Measurements from ENCODE around the gene FAM149A. TPM values are rescaled to one million over a fixed set of nuclear protein-coding genes. Genes with fewer than 3 reads are reported as not detected.

FAM149A gene
- total RNA-seq = 40.5 TPM

DNA sequence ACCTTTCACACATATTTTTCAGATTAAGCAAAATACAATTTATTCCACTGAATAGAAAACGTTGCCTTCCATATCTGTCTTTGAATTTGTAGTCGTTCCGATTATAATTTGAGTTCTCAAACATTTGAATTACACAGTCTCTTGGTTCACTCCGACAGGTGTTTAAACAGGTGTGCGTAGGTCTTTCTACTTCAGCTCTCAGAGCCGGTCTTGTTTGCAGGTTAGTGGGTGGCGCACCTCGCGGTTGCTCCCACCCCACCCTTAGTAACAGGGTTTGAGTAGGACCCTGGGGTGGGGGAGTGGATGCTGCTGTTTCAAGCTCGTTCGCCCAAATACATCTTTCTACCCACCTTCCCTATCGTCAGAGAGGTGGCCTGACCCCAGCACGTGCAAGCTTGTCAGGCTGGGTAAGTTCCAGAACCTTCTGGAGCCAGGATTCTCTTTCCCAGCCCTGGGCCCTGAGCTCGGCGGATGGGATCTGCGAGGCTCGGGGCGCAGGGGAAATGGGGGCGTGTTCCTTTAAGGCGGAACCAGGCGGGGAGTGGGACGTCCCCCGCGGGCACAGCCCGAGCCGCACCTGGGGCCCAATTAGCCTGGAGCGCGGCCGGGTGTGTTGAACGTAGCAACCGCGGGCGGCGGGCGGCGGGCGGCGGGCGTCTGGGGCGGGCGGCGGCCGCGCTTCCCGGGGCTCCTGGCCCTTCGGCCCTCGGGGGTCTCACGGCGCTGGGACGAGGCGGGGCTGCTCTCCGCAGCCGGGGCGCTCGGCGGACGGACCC lies at the start of gene FAM149A:
Gene FAM149A, plus strand, starts transcription at position 591 of the 776 bp plus-strand sequence.
- peak; percentile 69 for DNase-seq (ENCODE audit: low spot score)

DNA sequence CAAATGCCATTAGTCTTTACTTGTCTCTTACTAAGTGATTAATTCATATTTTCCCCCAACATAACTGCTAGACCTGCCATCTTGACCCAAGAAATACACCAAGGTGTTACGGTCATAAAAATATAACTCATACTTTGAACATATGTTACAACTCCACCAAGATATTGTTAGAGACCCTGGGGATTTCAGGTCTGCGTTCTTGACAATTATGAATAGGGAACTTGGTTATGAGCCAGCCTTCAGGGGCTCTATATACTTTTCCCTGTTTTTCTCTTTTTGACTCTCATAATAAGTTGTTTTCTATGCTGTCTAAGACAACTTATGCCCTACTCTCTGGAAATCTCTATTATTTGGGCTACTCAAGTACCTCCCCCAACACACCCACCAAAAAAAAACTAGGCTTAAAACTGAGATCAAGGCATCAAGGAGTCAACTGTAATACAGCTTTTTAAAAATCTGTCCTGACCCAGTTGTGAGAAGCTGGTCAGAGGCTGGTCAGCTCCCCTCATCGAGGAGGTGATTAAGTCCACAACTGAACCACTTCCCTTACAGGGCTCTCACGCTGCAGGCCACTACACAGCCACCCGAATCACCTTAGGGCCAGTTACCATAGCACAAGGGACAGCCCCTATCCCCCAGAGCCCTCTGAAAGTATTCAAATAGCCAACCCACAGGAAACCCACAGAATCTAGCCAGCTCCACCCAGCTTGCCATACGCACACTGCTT lies 46.1 kb upstream of the FAM149A start:
- DNase-seq (ENCODE audit: low spot score) = no peak

GRCh38 chr4:186058980-186059316 lies 45.6 kb upstream of the FAM149A start:
- no peak for DNase-seq (ENCODE audit: low spot score)

DNA sequence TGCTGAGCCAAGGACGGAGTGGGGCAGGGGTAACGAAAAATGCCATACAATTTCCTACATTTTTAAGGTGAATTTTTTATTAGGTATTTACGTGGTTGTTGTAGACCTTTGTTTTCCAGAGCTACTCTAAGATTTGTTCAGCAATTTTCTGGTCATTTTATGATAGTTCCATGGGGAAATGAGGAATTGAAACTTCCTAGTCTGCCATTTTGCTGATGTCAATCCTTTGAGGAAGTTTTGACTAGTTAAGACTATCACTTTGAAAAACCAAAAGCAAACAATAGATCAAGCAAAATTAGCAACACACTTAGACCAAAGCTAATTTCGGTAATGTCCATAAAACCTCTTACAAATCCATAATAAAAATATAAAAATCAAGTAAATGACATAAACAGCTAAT lies 42.6 kb upstream of the FAM149A start:
- no peak for DNase-seq (ENCODE audit: low spot score)

DNA sequence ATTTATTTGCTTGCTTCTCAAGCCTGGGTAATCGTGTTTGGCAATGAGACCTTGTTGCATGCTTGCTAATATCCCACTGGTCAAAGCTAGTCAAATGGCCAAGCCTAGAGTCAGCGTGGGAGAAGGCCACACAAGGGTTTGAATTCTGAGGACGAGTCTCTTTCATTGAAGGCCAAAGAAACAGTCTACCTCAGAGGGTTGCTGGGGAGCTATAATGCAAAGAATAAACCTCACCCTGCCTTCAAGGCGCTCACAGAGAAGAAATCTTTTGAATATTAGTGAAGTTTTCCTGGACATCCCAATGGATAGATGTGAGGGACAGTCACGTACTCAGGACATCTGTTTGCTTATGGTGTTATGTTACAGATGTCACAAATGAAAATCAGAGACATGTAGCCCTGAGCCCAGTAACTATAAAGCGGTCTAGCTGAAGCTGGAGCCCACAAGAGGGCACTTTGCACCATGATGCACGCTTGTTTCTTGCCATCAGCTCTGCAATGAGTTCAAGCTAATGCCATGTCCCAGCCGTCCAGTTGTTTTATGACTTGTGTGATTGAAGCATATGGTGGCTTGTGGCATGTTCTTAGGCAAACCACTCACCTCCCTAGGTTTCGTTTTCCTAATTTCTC lies 36.6 kb upstream of the FAM149A start:
- peak; percentile 79 for DNase-seq (ENCODE audit: low spot score)

DNA sequence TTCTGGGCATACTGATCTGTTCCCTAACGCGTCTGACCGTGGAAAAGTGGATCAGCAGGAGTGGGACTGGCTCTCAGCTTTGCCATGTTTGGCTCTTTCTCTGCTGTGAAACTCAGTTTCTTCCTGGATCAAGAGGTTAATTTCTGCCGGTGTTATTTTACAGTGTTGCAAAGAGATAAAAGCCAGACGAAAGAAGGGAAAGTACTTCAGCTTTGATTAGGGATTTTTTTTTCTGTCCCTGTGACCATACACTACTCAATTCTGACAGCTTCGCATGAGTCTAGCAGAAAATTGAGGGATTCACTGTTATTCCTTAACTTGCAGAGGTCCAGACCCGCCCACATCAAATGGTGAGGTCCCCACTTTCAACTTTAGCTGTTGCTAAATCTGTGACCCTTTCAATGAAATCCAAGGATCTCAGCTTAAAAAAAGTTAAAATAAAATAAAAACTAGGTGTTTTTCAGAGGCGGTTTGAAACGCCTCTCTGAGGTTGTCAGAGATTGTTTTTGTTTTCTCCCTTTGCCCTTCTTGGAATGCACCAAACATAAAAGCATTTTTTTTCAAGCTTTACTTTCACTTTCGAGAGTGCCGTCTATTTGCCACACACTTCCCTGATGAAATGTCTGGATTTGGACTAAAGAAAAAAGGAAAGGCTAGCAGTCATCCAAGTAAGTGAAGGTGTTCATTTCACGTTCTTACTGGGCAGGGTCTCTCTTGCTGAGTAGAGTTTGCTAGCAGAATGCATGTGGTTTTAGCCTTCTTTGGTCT lies 35.7 kb upstream of the FAM149A start, which contains the start of gene TLR3:
Gene TLR3, plus strand, starts transcription at position 576 of the 768 bp plus-strand sequence. CDS start 7,464 bp downstream, outside the sequence.
- DNase-seq (ENCODE audit: low spot score) = no peak

DNA sequence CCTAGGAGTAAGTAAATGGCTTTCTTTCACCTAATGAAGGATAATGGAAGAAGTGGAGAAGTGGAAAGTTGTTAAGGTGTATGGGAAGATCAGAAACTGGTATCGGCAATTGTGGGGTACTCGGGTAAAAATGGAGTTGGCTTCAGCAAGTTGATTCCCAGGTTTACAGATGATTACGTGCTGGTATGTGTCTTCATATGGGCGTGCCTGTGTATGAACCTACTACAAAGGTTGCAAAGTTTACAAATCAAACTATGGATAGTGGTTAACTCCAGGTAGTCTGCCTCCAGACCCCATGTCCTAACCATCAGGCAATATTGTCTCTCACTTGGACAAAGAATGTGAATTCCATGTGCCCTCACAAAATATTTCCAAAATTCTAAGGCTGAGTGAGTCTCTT lies 34.8 kb upstream of the FAM149A start:
- DNase-seq (ENCODE audit: low spot score) = no peak

- DNase-seq (ENCODE audit: low spot score) = no peak
These were observed 32.0 kb upstream of the FAM149A start for GRCh38 chr4:186072516-186072915.

- DNase-seq (ENCODE audit: low spot score) = no peak
These were observed 30.3 kb upstream of the FAM149A start for GRCh38 chr4:186074189-186074588.

- DNase-seq (ENCODE audit: low spot score) = no peak
These were observed 25.4 kb upstream of the FAM149A start for GRCh38 chr4:186078981-186079638.

DNA sequence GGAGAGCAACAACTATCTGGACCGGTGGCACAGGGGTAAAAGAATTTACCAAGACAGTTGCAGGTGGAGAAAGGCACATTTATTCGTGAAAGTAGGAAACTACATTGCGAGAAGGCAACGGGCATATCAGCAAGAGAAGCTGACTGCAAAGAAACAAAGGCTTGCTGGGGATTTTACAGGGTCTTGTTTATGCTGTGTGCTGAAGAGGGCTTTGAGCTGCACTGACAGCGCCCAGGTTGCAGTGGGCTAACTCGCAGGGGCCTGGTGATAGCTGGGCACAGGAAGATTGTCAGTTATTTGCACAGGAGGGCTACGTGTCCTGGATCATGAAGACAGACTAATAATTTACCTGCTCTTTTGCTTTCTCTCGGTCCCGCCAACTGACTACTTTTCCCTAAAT lies 24.8 kb upstream of the FAM149A start:
- no peak for DNase-seq (ENCODE audit: low spot score)

DNA sequence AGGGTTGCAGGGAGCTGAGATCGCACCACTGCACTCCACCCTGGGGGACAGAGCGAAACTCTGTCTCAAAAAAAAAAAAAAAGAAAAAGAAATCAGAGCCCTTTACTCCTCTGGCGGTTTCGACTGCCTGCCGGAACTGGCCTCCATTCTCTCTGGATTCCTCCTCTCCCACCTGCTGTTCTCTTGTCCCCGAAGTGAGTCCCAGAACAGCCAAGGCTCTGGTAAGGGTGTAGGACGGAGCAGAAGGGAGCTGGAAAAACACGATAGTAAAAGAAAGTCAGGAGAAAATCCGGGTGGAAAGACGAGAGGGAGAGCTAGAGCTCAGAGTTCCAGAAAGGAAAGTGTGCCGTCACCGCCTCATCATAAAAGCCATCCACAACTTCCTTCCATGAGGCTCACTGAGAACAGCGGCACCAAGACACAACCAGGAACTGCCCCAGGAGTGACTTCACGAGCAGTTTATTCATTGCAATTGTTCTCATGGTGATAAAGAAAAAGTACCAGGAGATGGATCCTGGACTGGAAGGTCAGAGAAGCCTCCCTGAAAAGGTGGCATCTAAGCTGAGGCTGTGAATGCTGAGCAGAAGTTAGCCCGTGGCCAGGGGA lies 23.2 kb upstream of the FAM149A start:
- no peak for DNase-seq (ENCODE audit: low spot score)

GRCh38 chr4:186082221-186082620 lies 22.3 kb upstream of the FAM149A start:
- no peak for DNase-seq (ENCODE audit: low spot score)

GRCh38 chr4:186088523-186088922 lies 16.0 kb upstream of the FAM149A start:
- no peak for DNase-seq (ENCODE audit: low spot score)

DNA sequence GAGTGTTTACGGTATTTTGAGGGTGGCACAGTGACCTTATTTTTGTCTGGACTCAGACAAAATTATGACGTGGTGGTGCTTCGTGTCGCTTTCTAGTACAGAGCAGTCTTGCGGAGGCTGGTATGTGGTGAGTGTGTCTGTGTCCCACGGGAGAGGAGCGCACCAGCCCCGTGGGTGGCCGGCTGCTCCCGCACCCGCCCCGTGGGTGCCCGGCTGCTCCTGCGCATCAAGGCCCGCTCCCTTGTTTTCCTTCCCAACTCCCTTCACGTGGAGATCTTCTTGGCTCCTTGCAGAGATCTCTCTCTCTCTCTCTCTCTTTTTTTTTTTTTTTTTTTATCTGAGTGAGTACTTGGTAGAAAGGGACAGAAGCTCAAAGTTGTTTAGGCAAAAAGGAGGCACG lies 12.2 kb upstream of the FAM149A start:
- DNase-seq (ENCODE audit: low spot score) = no peak

DNA sequence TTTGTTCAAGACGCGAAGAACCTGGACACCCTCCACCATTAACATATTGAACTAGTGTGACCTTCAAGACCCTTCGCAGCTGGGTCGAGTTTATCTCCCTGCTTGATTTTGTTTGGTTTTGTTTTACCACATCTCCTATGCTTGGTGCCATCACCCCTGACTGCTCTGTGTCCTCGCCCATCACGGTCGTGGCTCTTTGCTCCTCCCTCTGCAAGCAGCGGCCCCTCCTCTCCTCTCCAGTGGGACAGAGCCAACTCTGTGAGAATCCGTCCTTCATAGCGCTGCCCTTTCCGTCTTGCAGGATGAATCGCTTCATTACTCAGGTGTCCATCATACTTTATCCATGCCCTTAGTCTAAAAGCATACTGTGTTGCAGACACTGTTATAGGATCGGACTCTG lies 9.1 kb upstream of the FAM149A start:
- DNase-seq (ENCODE audit: low spot score) = no peak

DNA sequence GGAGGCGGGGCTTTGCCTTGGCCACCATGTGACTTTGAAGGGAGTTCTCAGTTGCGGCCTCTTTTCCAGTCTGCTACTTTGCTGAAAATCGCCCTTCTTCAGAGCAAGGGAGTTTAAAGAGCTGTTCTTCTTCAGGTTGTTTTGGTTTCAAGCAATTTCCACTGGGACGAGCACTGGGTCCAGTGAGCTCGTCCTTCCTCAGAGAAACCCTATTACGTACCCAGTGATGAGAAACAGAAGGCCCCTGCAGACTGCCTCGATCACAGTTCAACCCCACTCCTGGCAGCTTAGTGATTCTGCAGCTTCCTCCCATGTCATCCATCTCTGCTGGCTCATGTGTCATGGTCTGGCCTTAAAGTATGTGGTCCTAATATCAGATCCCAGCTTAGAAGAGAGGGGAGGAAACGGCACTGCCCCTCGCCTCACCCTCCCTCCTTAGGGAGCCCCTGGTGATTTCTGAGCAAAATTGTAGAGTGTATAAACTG lies 7.8 kb upstream of the FAM149A start:
- no peak for DNase-seq (ENCODE audit: low spot score)

DNA sequence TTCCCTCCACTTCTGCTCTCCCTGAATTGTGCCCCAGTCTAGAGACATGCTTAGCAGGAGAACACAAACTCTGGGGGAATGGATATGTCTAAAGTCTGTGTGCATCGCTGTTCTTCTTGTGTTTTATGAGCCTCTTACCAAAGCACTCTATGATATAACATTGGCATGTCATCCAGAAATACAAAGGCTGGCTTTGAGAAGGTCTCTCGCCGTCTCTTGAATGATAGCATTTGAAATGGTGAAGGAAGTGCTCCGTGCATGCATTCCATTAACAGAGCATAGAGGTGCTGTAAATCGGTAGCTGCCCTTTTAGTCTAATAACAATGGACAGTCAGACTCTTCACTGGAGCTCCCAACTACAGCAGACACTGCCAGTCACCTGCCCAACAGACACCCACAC lies 7.1 kb upstream of the FAM149A start:
- no peak for DNase-seq (ENCODE audit: low spot score)

DNA sequence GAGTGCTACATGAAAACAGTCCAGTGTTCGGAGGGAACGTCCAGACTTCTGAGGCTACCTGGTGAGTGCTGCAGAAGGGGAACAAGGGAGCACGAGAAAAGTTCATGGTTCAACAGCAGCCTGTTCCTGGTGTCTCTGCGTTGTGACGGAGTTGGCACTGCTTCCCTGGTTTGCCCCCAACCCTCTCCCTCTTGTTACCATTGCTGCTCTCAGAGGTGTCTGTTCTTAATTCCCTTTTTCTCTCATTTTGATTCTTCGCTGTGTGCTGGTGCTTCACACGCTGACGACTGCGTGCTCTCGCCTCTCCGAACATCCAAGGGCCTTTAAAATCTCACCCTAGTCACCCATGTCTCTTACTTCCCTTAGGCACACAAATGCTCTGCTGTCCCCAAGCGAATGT lies 1.6 kb upstream of the FAM149A start:
- DNase-seq (ENCODE audit: low spot score) = no peak

- DNase-seq (ENCODE audit: low spot score) = no peak
These were observed 564 bp downstream of the FAM149A start for GRCh38 chr4:186104890-186105646.

Measured in ureter (tissue), 1 donor.